Thyroid gland (tissue), 4 donors: ENCODE results near the gene TSFM.

ENCODE experiments used
- POLR2A ChIP-seq, 2 donors: fragments of 450-650 bp; IDR thresholded peaks; one replicate each; pipeline ENCODE4 v1.6.1; 2017; ENCODE audit warnings: antibody characterized with exemption in 2 of 2, mild to moderate bottlenecking in 2 of 2, moderate library complexity in 1 of 2
- TF ChIP-seq, protein P1 (sequence below), 6 experiments: fragments of 200-600 bp in 3 of 6; fragments of 450-650 bp in 3 of 6; sonication (generic) in 3 of 6; IDR thresholded peaks; one replicate each; pipeline ENCODE4 v1.5.1; 2016 to 2019; ENCODE audit warnings: antibody characterized with exemption in 6 of 6, mild to moderate bottlenecking in 2 of 6, inconsistent platforms in 1 of 6, moderate library complexity in 1 of 6

DNA sequence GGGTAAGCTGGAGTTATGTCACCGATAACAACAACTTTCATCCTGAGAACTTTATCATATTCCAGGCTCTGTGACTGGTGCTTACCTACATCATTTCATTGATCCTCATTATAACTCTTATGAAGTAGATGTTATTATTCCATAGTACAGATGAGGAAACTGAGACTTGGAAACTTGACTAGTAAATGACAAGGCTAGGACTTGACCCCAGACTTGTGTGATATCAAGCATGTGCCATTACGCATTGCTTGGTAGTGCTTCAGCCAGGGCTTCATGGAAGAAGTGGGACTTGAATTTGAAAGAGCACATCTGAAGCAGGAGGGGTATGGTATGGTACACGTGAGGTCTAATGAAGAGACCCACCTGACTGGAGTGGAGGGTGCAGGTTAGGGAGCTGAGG, 24.1 kb downstream of the TSFM start:
- no peak for TF ChIP-seq POLR2A (IDR thresholded peaks at IDR 0.05)
- TF ChIP-seq, protein P1, sequence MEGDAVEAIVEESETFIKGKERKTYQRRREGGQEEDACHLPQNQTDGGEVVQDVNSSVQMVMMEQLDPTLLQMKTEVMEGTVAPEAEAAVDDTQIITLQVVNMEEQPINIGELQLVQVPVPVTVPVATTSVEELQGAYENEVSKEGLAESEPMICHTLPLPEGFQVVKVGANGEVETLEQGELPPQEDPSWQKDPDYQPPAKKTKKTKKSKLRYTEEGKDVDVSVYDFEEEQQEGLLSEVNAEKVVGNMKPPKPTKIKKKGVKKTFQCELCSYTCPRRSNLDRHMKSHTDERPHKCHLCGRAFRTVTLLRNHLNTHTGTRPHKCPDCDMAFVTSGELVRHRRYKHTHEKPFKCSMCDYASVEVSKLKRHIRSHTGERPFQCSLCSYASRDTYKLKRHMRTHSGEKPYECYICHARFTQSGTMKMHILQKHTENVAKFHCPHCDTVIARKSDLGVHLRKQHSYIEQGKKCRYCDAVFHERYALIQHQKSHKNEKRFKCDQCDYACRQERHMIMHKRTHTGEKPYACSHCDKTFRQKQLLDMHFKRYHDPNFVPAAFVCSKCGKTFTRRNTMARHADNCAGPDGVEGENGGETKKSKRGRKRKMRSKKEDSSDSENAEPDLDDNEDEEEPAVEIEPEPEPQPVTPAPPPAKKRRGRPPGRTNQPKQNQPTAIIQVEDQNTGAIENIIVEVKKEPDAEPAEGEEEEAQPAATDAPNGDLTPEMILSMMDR (IDR thresholded peaks at IDR 0.05), result no peak
